HG03469 (cell line): ENCODE data around the gene POLR1C.
A peak's percentile ranks its signal among the peaks of the same experiment; 100 is the strongest.
"Not testable (repeated sequence)": the region's sequence is repeated elsewhere in the genome, so short reads cannot be mapped to it uniquely, and the experiment has no call there.

Source experiments
- ATAC-seq: cut with Tn5 transposase; IDR thresholded peaks from one replicate; pipeline ENCODE4 v1.9.1; 2021; ENCODE audit warnings: mild to moderate bottlenecking, moderate library complexity, moderate number of reproducible peaks; ENCODE audit not compliant: unreplicated experiment

Gene POLR1C

GRCh38 chr6:43516697-43517504 lies at the start of gene POLR1C, which contains the start of gene YIPF3:
Gene POLR1C (plus strand): TSS chr6:43517089. CDS start chr6:43517110, 21 bp downstream.
Gene YIPF3 (minus strand): TSS chr6:43516926. CDS start chr6:43516807, 119 bp downstream.
- peak; percentile 73 for ATAC-seq

GRCh38 chr6:43467265-43467664 lies 49.6 kb upstream of the POLR1C start:
- ATAC-seq: not testable (repeated sequence)

- ATAC-seq: no peak
These were observed 49.1 kb upstream of the POLR1C start for GRCh38 chr6:43467752-43468151.

- ATAC-seq: no peak
These were observed 48.6 kb upstream of the POLR1C start for GRCh38 chr6:43468240-43468639.

- no peak for ATAC-seq
These were observed 47.9 kb upstream of the POLR1C start for GRCh38 chr6:43468748-43469681.

- ATAC-seq: no peak
These were observed 46.9 kb upstream of the POLR1C start for GRCh38 chr6:43469947-43470346.

GRCh38 chr6:43471399-43471798 lies 45.5 kb upstream of the POLR1C start:
- ATAC-seq: no peak

GRCh38 chr6:43472515-43472914 lies 44.4 kb upstream of the POLR1C start:
- no peak for ATAC-seq

- no peak for ATAC-seq
These were observed 41.4 kb upstream of the POLR1C start for GRCh38 chr6:43475516-43475915.

- ATAC-seq: no peak
These were observed 40.1 kb upstream of the POLR1C start for GRCh38 chr6:43476746-43477145.

GRCh38 chr6:43477235-43478007 lies 39.5 kb upstream of the POLR1C start, which contains the start of gene TJAP1:
Gene TJAP1 (plus strand): TSS chr6:43477570. CDS start chr6:43499002, 21,432 bp downstream.
- ATAC-seq: peak; percentile 69

GRCh38 chr6:43478008-43478372 lies 38.9 kb upstream of the POLR1C start:
- no peak for ATAC-seq

- ATAC-seq: no peak
These were observed 35.8 kb upstream of the POLR1C start for GRCh38 chr6:43481075-43481474.

GRCh38 chr6:43481591-43482236 lies 35.2 kb upstream of the POLR1C start:
- no peak for ATAC-seq

- no peak for ATAC-seq
These were observed 28.1 kb upstream of the POLR1C start for GRCh38 chr6:43488667-43489276.

- ATAC-seq: no peak
These were observed 27.4 kb upstream of the POLR1C start for GRCh38 chr6:43489277-43490072.

- no peak for ATAC-seq
These were observed 26.4 kb upstream of the POLR1C start for GRCh38 chr6:43490523-43490939.

GRCh38 chr6:43491750-43492661 lies 24.9 kb upstream of the POLR1C start:
- ATAC-seq: no peak
